H9 (cell line): ENCODE results near the gene RCAN3. TPM values are rescaled to one million over a fixed set of nuclear protein-coding genes. Genes with fewer than 3 reads are reported as not detected.

Experiments
- DNase-seq: peaks from one replicate; pipeline ENCODE4 v3.0.0-alpha.2; 2017
- H2AFZ ChIP-seq: one replicate; pipeline ENCODE4 v1.6.1; 2013; ENCODE audit warnings: mild to moderate bottlenecking, low read length, control low read depth, moderate library complexity
- H2AK5ac ChIP-seq: 2 replicates; pipeline ENCODE4 v1.6.1; 2013; ENCODE audit warnings: low read length, control low read depth, mixed read lengths; ENCODE audit not compliant: insufficient read length
- H2BK120ac ChIP-seq: one replicate; pipeline ENCODE4 v1.6.1; 2013; ENCODE audit warnings: low read depth, mild to moderate bottlenecking, low read length, control low read depth, inconsistent platforms; ENCODE audit not compliant: poor library complexity, severe bottlenecking
- H2BK12ac ChIP-seq: 2 replicates; pipeline ENCODE4 v1.6.1; 2013; ENCODE audit warnings: low read length, control low read depth, mixed read lengths, low read depth; ENCODE audit not compliant: insufficient read length
- H2BK15ac ChIP-seq: 2 replicates; pipeline ENCODE4 v1.6.1; 2013; ENCODE audit warnings: low read depth, low read length, control low read depth
- H2BK20ac ChIP-seq: one replicate; pipeline ENCODE4 v1.6.1; 2013; ENCODE audit warnings: low read depth, mild to moderate bottlenecking, low read length, control low read depth, inconsistent platforms; ENCODE audit not compliant: poor library complexity, severe bottlenecking
- H2BK5ac ChIP-seq: 2 replicates; pipeline ENCODE4 v1.6.1; 2013; ENCODE audit warnings: low read length, control low read depth, mixed read lengths; ENCODE audit not compliant: insufficient read length
- H3K14ac ChIP-seq: 2 replicates; pipeline ENCODE4 v1.6.1; 2013; ENCODE audit warnings: low read length, control low read depth; ENCODE audit not compliant: insufficient read depth
- H3K18ac ChIP-seq: 2 replicates; pipeline ENCODE4 v1.6.1; 2013; ENCODE audit warnings: low read depth, mild to moderate bottlenecking, mixed read lengths, low read length, control low read depth; ENCODE audit not compliant: insufficient read length
- H3K23ac ChIP-seq: 2 replicates; pipeline ENCODE4 v1.6.1; 2013; ENCODE audit warnings: low read length, control low read depth, mixed read lengths, low read depth; ENCODE audit not compliant: insufficient read length
- H3K23me2 ChIP-seq: 2 replicates; pipeline ENCODE4 v1.6.1; 2013; ENCODE audit warnings: low read depth, mild to moderate bottlenecking, mixed read lengths, low read length, control low read depth; ENCODE audit not compliant: insufficient read length, poor library complexity, severe bottlenecking
- H3K27ac ChIP-seq: 2 replicates; pipeline ENCODE4 v1.5.1; 2013; ENCODE audit warnings: low read length, control low read depth, mixed read lengths, low read depth; ENCODE audit not compliant: insufficient read length
- H3K27me3 ChIP-seq: 2 replicates; pipeline ENCODE4 v1.6.1; 2013; ENCODE audit warnings: low read length, control low read depth, inconsistent platforms; ENCODE audit not compliant: insufficient read depth
- H3K4ac ChIP-seq: 2 replicates; pipeline ENCODE4 v1.6.1; 2013; ENCODE audit warnings: low read depth, mild to moderate bottlenecking, control low read depth, inconsistent platforms, low read length, moderate library complexity
- H3K4me1 ChIP-seq: 2 replicates; pipeline ENCODE4 v1.6.1; 2013; ENCODE audit warnings: low read length, control low read depth, inconsistent platforms; ENCODE audit not compliant: insufficient read depth
- H3K4me2 ChIP-seq: 2 replicates; pipeline ENCODE4 v1.6.1; 2013; ENCODE audit warnings: low read length, control low read depth, mixed read lengths; ENCODE audit not compliant: insufficient read length, insufficient read depth
- H3K56ac ChIP-seq: 2 replicates; pipeline ENCODE4 v1.6.1; 2013; ENCODE audit warnings: low read depth, mild to moderate bottlenecking, mixed read lengths, low read length, control low read depth; ENCODE audit not compliant: insufficient read length
- H3K79me1 ChIP-seq: 2 replicates; pipeline ENCODE4 v1.6.1; 2013; ENCODE audit warnings: low read depth, mild to moderate bottlenecking, moderate library complexity, low read length, control low read depth, inconsistent platforms; ENCODE audit not compliant: insufficient read depth, poor library complexity, severe bottlenecking
- H3K79me2 ChIP-seq: 2 replicates; pipeline ENCODE4 v1.6.1; 2013; ENCODE audit warnings: low read length, control low read depth, inconsistent platforms; ENCODE audit not compliant: insufficient read depth
- H3K9ac ChIP-seq: 2 replicates; pipeline ENCODE4 v1.6.1; 2013; ENCODE audit warnings: low read length, control low read depth, mixed read lengths; ENCODE audit not compliant: insufficient read length; ENCODE audit errors: extremely low read depth
- H3K9me3 ChIP-seq: one replicate; pipeline ENCODE4 v1.6.1; 2013; ENCODE audit warnings: low read depth, low read length, inconsistent platforms; ENCODE audit not compliant: control insufficient read depth
- H3T11ph ChIP-seq: one replicate; pipeline ENCODE4 v1.6.1; 2013; ENCODE audit warnings: mild to moderate bottlenecking, low read length, control low read depth, inconsistent platforms
- H4K20me1 ChIP-seq: one replicate; pipeline ENCODE4 v1.6.1; 2013; ENCODE audit not compliant: control insufficient read depth, insufficient read length, insufficient read depth
- H4K5ac ChIP-seq: 2 replicates; pipeline ENCODE4 v1.6.1; 2013; ENCODE audit warnings: low read depth, mild to moderate bottlenecking, mixed read lengths, low read length, control low read depth; ENCODE audit not compliant: insufficient read length
- H4K8ac ChIP-seq: replicated peaks from 2 replicates; pipeline ENCODE4 v1.6.1; 2013; ENCODE audit warnings: low read length, control low read depth, mixed read lengths, low read depth; ENCODE audit not compliant: insufficient read length
- H4K91ac ChIP-seq: 2 replicates; pipeline ENCODE4 v1.6.1; 2013; ENCODE audit warnings: low read depth, mild to moderate bottlenecking, moderate library complexity, mixed read lengths, low read length, control low read depth; ENCODE audit not compliant: insufficient read length
- H3K27ac Mint-ChIP-seq, 3 experiments: 2 replicates in 2 of 3; 3 replicates in 1 of 3; pipeline ENCODE4 v1.8.0; 2020 to 2021; ENCODE audit warnings: mixed read lengths in 3 of 3, mild to moderate bottlenecking in 1 of 3, moderate library complexity in 1 of 3
- H3K27me3 Mint-ChIP-seq: 2 replicates; pipeline ENCODE4 v1.8.0; 2021; ENCODE audit warnings: low read depth, mild to moderate bottlenecking, moderate library complexity, mixed read lengths
- H3K36me3 Mint-ChIP-seq, 3 experiments: 2 replicates in 2 of 3; 3 replicates in 1 of 3; pipeline ENCODE4 v1.8.0; 2020 to 2021; ENCODE audit warnings: low read depth in 3 of 3, mixed read lengths in 3 of 3; ENCODE audit not compliant: insufficient read depth in 1 of 3
- H3K4me1 Mint-ChIP-seq, 2 experiments: 2 replicates each; pipeline ENCODE4 v1.8.0; 2020; ENCODE audit warnings: mixed read lengths in 2 of 2
- H3K4me3 Mint-ChIP-seq, 2 experiments: 2 replicates in 1 of 2; 3 replicates in 1 of 2; pipeline ENCODE4 v1.8.0; 2020 to 2021; ENCODE audit warnings: mild to moderate bottlenecking in 2 of 2, mixed read lengths in 2 of 2, moderate library complexity in 1 of 2
- H3K9me3 Mint-ChIP-seq, 2 experiments: 2 replicates in 1 of 2; 3 replicates in 1 of 2; pipeline ENCODE4 v1.8.0; 2020; ENCODE audit warnings: mild to moderate bottlenecking in 2 of 2, mixed read lengths in 2 of 2, moderate library complexity in 1 of 2
- WGBS: extraction: QIAGEN DNeasy Blood & Tissue Kit; methylation state at CpG from one replicate; pipeline ENCODE4 v1.1.7; 2013; ENCODE audit warnings: missing lambda C conversion rate, low lambda C conversion rate, mixed read lengths; ENCODE audit not compliant: insufficient read length; ENCODE audit errors: extremely low coverage; 5-methylcytosine and 5-hydroxymethylcytosine counted together
- total RNA-seq: library from RNA; stranded (reverse); gene quantifications from 2 replicates; pipeline ENCODE4 v1.2.1, GENCODE V29; 2021
- TF ChIP-seq, protein P1 (sequence below): fragments of 200-600 bp; sonication (generic); conservative IDR thresholded peaks from 3 replicates; pipeline ENCODE4 v1.8.0; 2021; ENCODE audit warnings: antibody characterized with exemption, mild to moderate bottlenecking

RCAN3 gene
- total RNA-seq, 1 experiment from 2014 or later = 13.0 TPM

- no peak overlapping the region for H3K4me3 Mint-ChIP-seq
- Histone ChIP-seq H3K9me3 (no peaks in the 10 kb centered on the region), H4K91ac (no peak overlapping the region), H2BK12ac (no peak overlapping the region), H3K27me3 (no peaks in the 10 kb centered on the region; the same call in 1 of the 2 replicates), H2BK15ac (no peak overlapping the region), H3K14ac (no peak overlapping the region), H3T11ph (no peak overlapping the region), H3K18ac (no peak overlapping the region), H2BK120ac (no peak overlapping the region), H4K20me1 (no peaks in the 10 kb centered on the region), H3K23me2 (peaks cover 7% of the 10 kb centered on the region), H3K23ac (no peak overlapping the region), H2AFZ (no peak overlapping the region), H2BK5ac (no peak overlapping the region), H4K5ac (no peak overlapping the region), H3K4ac (no peak overlapping the region), H3K56ac (no peak overlapping the region), H3K9ac (no peak overlapping the region), H2BK20ac (no peak overlapping the region), H3K79me1 (no peaks in the 10 kb centered on the region), H3K4me1 (no peaks in the 10 kb centered on the region; the same call in 1 of the 2 replicates), H3K79me2 (no peaks in the 10 kb centered on the region), H3K4me2 (no peak overlapping the region), H3K27ac (no peak overlapping the region), H4K8ac (no peak overlapping the region), H2AK5ac (no peak overlapping the region)
- TF ChIP-seq, protein P1, sequence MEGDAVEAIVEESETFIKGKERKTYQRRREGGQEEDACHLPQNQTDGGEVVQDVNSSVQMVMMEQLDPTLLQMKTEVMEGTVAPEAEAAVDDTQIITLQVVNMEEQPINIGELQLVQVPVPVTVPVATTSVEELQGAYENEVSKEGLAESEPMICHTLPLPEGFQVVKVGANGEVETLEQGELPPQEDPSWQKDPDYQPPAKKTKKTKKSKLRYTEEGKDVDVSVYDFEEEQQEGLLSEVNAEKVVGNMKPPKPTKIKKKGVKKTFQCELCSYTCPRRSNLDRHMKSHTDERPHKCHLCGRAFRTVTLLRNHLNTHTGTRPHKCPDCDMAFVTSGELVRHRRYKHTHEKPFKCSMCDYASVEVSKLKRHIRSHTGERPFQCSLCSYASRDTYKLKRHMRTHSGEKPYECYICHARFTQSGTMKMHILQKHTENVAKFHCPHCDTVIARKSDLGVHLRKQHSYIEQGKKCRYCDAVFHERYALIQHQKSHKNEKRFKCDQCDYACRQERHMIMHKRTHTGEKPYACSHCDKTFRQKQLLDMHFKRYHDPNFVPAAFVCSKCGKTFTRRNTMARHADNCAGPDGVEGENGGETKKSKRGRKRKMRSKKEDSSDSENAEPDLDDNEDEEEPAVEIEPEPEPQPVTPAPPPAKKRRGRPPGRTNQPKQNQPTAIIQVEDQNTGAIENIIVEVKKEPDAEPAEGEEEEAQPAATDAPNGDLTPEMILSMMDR = no peak
- H3K4me1 Mint-ChIP-seq = peaks cover 20 to 28% of the 10 kb centered on the region in 2 experiments
- H3K27ac Mint-ChIP-seq = no peak overlapping the region
- peak; percentile 74 for DNase-seq
- H3K9me3 Mint-ChIP-seq = 0 out of 5 replicates have a peak, but pooled peaks cover 0 to 1% of the 10 kb centered on the region in 2 experiments
- no peaks in the 10 kb centered on the region; a peak in 1 of 7 replicates for H3K36me3 Mint-ChIP-seq
- H3K27me3 Mint-ChIP-seq = peaks cover 42% of the 10 kb centered on the region
- WGBS = no CpG with 5 or more reads among the region's 12 CpGs
Observed at GRCh38 chr1:24558902-24559791, 56.5 kb downstream of the RCAN3 start.
